ENCODE data around the gene TCEANC2. TPM values are rescaled to one million over a fixed set of nuclear protein-coding genes. Genes with fewer than 3 reads are reported as not detected.

TCEANC2 gene
- total RNA-seq, 2 donors from 2014 or later: 3.3 to 5.6 TPM

DNA sequence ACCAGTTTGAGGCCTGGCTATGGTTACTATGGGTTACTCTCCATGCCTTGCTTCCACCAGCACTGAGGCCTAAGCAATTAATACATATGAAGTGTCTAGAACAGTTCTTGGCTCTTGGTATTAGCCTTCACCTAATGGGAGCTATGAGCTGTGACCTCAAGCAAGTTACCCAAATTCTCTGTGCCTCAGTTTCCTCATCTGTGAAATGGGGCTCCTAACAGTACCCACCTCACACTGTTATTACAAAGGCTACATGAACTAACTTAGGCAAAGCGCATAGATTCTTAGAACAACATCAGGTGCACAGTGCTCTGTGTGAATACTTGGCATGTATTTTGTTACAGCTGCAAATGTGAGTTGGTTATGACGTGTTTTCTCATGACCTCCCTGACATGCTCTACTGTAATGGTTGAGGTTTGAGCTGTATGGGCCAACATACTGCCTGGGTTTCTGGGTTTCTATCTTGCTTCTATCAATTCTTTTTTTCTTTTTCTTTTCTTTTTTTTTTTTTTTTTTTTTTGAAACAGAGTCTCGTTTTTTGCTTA lies 72.9 kb downstream of the TCEANC2 start:
- peaks cover 0 to 7% of the 10 kb centered on the region in 2 donors for H3K4me1 ChIP-seq
- no peaks in the 10 kb centered on the region for H3K36me3 ChIP-seq
- H3K4me3 ChIP-seq: no peak overlapping the region
- no peak for DNase-seq (ENCODE audit: low spot score)
- TF ChIP-seq, protein P1, sequence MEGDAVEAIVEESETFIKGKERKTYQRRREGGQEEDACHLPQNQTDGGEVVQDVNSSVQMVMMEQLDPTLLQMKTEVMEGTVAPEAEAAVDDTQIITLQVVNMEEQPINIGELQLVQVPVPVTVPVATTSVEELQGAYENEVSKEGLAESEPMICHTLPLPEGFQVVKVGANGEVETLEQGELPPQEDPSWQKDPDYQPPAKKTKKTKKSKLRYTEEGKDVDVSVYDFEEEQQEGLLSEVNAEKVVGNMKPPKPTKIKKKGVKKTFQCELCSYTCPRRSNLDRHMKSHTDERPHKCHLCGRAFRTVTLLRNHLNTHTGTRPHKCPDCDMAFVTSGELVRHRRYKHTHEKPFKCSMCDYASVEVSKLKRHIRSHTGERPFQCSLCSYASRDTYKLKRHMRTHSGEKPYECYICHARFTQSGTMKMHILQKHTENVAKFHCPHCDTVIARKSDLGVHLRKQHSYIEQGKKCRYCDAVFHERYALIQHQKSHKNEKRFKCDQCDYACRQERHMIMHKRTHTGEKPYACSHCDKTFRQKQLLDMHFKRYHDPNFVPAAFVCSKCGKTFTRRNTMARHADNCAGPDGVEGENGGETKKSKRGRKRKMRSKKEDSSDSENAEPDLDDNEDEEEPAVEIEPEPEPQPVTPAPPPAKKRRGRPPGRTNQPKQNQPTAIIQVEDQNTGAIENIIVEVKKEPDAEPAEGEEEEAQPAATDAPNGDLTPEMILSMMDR (IDR thresholded peaks at IDR 0.05): no peak
- H3K27me3 ChIP-seq: no peaks in the 10 kb centered on the region
- no peak overlapping the region for H3K27ac ChIP-seq
- no peaks in the 10 kb centered on the region for H3K9me3 ChIP-seq

DNA sequence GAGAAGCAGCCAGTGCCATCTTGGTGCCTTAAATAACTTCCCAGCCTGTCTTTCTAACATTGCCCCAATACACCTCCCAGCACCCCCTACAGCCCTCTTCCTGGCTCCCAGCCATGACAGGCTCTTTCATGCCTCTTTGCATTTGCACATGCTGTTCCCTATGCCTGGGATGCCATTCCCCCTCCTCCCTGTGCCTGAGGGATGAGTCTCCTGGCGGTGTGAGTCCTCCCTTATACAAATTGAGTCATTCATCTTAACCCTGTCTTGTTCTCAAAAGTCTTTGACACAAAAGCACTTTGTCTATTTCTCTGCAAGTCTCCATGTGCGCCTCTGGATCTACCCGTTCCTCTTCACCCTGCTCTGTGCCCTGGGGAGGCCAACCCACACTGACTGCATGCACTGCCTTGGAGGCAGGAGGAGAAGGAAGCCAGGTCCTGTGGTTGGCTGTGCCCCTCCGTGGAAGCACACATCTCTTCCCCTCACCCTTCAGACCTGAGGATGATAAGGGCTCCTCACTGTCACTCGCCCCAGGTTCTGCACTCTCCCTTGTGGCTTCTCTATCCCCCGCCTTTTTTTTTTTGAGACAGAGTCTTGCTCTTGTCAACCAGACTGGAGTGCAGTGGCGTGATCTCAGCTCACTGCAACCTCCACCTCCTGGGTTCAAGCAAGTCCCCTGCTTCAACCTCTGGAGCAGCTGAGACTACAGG lies 74.3 kb downstream of the TCEANC2 start:
- H3K27ac ChIP-seq: no peak overlapping the region
- no peak overlapping the region for H3K4me3 ChIP-seq
- TF ChIP-seq, protein P1 (IDR thresholded peaks at IDR 0.05): no peak
- H3K4me1 ChIP-seq: no peaks in the 10 kb centered on the region
- no peak for DNase-seq (ENCODE audit: low spot score)
- H3K36me3 ChIP-seq: no peaks in the 10 kb centered on the region
- H3K27me3 ChIP-seq: no peaks in the 10 kb centered on the region
- no peaks in the 10 kb centered on the region for H3K9me3 ChIP-seq

DNA sequence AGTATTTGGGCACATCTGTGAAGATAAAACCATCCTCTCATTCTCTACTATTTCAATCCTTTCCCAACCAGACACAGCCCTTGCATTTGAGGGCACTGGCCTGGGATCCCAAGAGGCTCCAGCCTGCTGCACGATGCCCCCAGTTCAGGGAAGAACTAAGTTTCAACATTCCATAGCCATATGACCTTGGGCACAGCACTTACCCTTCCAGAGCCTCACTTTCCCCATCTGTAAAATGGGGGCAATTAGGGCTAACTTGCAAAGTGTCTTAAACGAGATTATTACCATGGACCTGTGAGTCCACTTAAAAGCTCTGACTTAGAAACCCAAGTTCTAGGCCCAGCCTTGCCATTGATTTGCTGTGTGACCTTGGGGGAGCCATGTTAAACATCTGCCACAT lies 76.5 kb downstream of the TCEANC2 start:
- H3K27ac ChIP-seq: no peak overlapping the region
- no peaks in the 10 kb centered on the region for H3K27me3 ChIP-seq

DNA sequence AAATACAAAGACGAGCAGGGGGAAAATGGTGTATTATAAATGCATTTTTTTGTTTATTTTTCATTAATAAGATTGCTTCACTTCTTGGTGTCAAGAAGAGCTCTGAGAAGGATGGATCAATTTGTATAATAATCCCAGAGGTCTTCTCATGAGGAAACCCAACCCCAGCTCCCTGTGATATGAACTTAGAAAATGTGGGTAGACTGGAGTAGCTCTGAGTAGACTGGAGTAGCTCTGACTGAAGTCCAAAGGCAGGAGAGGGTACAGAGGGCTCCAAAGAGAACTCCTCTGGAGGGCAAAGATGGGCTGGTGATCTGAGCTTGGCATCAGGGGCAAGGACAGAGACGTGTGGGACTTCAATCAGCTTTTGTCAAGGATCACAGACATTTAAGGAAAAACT lies 78.0 kb downstream of the TCEANC2 start:
- TF ChIP-seq, protein P1 (IDR thresholded peaks at IDR 0.05): no peak
- Histone ChIP-seq H3K27ac (no peak overlapping the region), H3K4me3 (no peak overlapping the region), H3K36me3 (no peaks in the 10 kb centered on the region), H3K27me3 (no peaks in the 10 kb centered on the region), H3K4me1 (no peaks in the 10 kb centered on the region), H3K9me3 (no peaks in the 10 kb centered on the region)
- no peak for DNase-seq (ENCODE audit: low spot score)

More for the DNA sequence above, 76.5 kb downstream of the TCEANC2 start:
- Histone ChIP-seq H3K36me3 (no peaks in the 10 kb centered on the region), H3K4me3 (no peak overlapping the region), H3K9me3 (no peaks in the 10 kb centered on the region), H3K4me1 (no peaks in the 10 kb centered on the region)
- TF ChIP-seq, protein P1 (IDR thresholded peaks at IDR 0.05): no peak
- DNase-seq (ENCODE audit: low spot score): no peak

DNA sequence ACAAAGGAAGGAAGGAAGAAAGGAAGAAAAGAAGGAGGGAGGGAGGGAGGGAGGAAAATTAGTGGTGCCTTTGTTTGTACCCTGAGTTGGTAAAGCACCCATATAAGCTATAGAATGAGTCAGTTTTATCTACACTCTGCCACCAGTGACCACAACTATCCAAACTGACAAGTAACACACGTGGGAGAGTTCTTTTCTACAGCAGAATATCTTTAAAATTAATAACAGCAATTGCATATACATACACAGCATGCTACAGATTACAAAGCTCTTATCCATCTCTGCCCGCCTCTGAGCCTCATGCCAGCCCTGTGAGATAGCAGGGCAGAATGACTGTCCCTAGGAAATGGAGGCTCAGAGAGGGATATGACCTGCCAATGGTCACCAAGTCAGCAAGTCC lies 79.1 kb downstream of the TCEANC2 start:
- Histone ChIP-seq H3K27me3 (no peaks in the 10 kb centered on the region), H3K4me3 (no peak overlapping the region)

More for the DNA sequence above, 79.1 kb downstream of the TCEANC2 start:
- H3K27ac ChIP-seq: no peak overlapping the region
- H3K4me1 ChIP-seq: no peaks in the 10 kb centered on the region
- no peaks in the 10 kb centered on the region for H3K36me3 ChIP-seq
- DNase-seq (ENCODE audit: low spot score): no peak
- H3K9me3 ChIP-seq: no peaks in the 10 kb centered on the region
- TF ChIP-seq, protein P1 (IDR thresholded peaks at IDR 0.05): no peak

Measured in right atrium auricular region (tissue), 2 donors.